ENCODE data around the gene DBNDD2.

Gene DBNDD2

GRCh38 chr20:45394221-45395113 is 13.6 kb upstream of the DBNDD2 start (continued):
- TF ChIP-seq ZNF501 (tag by site-specific recombination; IDR thresholded peaks at IDR 0.05), result no peak
- TF ChIP-seq ZNF776 (tag by site-specific recombination; IDR thresholded peaks at IDR 0.05; ENCODE audit: borderline replicate concordance), result no peak
- TF ChIP-seq ZNF146 (tag by site-specific recombination; IDR thresholded peaks at IDR 0.05), result no peak
- TF ChIP-seq RBAK (tag by site-specific recombination; IDR thresholded peaks at IDR 0.05), result no peak
- TF ChIP-seq ZSCAN30 (tag by site-specific recombination; IDR thresholded peaks at IDR 0.05), result no peak
- no peak for TF ChIP-seq ZNF514 (tag by site-specific recombination; IDR thresholded peaks at IDR 0.05)
- no peak for TF ChIP-seq ZNF660 (tag by site-specific recombination; IDR thresholded peaks at IDR 0.05)

GRCh38 chr20:45395114-45395415 is 13.0 kb upstream of the DBNDD2 start:
- Histone ChIP-seq H3K4me1 (ENCODE audit: control insufficient read depth, insufficient read depth, low read length) (no peaks in the 10 kb centered on the region), H3K36me3 (ENCODE audit: control insufficient read depth in 2 of 2, insufficient read depth in 1 of 2, low read length in 2 of 2) (no peaks in the 10 kb centered on the region), H3K9me3 (ENCODE audit: control insufficient read depth, insufficient read depth, low read depth, low read length) (no peaks in the 10 kb centered on the region), H3K4me3 (ENCODE audit: low read depth, low read length) (no peak overlapping the region), H3K27ac (ENCODE audit: extremely low read depth, low read depth, low read length) (no peak overlapping the region)
- CTCF ChIA-PET, result interaction anchor here (0.9 kb wide), 1 partner anchor 21 kb away, joined by 3 read pairs; no protein-coding TSS in a partner anchor
- POLR2A ChIA-PET, result interaction anchor here (1.1 kb wide), 1 partner anchor 12 kb away, joined by 3 read pairs; no protein-coding TSS in a partner anchor
- no peak for TF ChIP-seq ZBTB11 (tag by site-specific recombination; conservative IDR thresholded peaks at IDR 0.05; ENCODE audit: low read depth)
- no peak for TF ChIP-seq YY2 (tag by site-specific recombination; IDR thresholded peaks at IDR 0.05)
- peak; percentile 35; the same call in 1 of the 2 replicates for TF ChIP-seq ZFHX2 (tag by site-specific recombination; conservative IDR thresholded peaks at IDR 0.05)
- no peak for TF ChIP-seq ZSCAN30 (tag by site-specific recombination; IDR thresholded peaks at IDR 0.05)

- Histone ChIP-seq H3K36me3 (ENCODE audit: control insufficient read depth in 2 of 2, insufficient read depth in 1 of 2, low read length in 2 of 2) (no peaks in the 10 kb centered on the region), H3K9me3 (ENCODE audit: control insufficient read depth, insufficient read depth, low read depth, low read length) (no peaks in the 10 kb centered on the region), H3K4me1 (ENCODE audit: control insufficient read depth, insufficient read depth, low read length) (no peaks in the 10 kb centered on the region), H3K27ac (ENCODE audit: extremely low read depth, low read depth, low read length) (no peak overlapping the region), H3K4me3 (ENCODE audit: low read depth, low read length) (no peak overlapping the region)
- ChIA-PET POLR2A (no interaction called here), CTCF (interaction anchor here (0.6 to 0.8 kb wide), 2 partner anchors 24 to 227 kb away, joined by 3 read pairs; no protein-coding TSS in a partner anchor)
- TF ChIP-seq ZNF16 (tag by site-specific recombination; IDR thresholded peaks at IDR 0.05; ENCODE audit: low read depth) (no peak), ZNF830 (tag by site-specific recombination; IDR thresholded peaks at IDR 0.05; ENCODE audit: low read depth) (no peak), ZBTB44 (tag by site-specific recombination; IDR thresholded peaks at IDR 0.05) (no peak), SP7 (tag by site-specific recombination; IDR thresholded peaks at IDR 0.05) (no peak), ZNF558 (tag by site-specific recombination; IDR thresholded peaks at IDR 0.05) (peak; percentile 98), ZNF610 (tag by site-specific recombination; IDR thresholded peaks at IDR 0.05; ENCODE audit: borderline replicate concordance) (no peak)
Observed at GRCh38 chr20:45399018-45399417, 9.1 kb upstream of the DBNDD2 start.

Measured in HEK293 (cell line).